ENCODE data around the gene ABTB2.
"Not testable (repeated sequence)": the region's sequence is repeated elsewhere in the genome, so short reads cannot be mapped to it uniquely, and the experiment has no call there.

ABTB2 gene

GRCh38 chr11:34189191-34189590 lies 168.6 kb downstream of the ABTB2 start:
- DNase-seq: no peak
- in situ Hi-C loops (cut with MboI; ENCODE audit: low pct_unique_long_range_greater_than_20kb, low sequenced_read_pairs): no loop called here

DNA sequence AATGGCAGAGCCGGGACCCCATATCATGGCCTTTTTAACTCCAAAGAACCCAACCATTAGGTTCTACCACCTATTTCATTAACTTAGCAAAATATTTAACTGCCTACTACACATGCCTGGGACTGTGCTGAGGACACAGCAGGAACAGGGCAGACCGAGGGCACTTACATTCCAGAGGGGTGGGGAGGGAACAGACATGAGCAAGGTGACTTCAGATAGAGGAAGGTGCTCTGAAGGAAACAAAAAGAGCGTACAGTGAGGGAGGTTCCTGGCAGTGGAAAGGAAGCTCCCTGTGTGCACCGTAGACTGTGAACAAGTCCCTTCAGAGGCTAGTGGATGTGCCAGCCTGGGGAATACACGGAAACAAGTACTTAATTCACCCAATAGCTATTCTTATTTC lies 169.6 kb downstream of the ABTB2 start:
- in situ Hi-C loops (cut with MboI; ENCODE audit: low pct_unique_long_range_greater_than_20kb, low sequenced_read_pairs): no loop called here
- DNase-seq: no peak

DNA sequence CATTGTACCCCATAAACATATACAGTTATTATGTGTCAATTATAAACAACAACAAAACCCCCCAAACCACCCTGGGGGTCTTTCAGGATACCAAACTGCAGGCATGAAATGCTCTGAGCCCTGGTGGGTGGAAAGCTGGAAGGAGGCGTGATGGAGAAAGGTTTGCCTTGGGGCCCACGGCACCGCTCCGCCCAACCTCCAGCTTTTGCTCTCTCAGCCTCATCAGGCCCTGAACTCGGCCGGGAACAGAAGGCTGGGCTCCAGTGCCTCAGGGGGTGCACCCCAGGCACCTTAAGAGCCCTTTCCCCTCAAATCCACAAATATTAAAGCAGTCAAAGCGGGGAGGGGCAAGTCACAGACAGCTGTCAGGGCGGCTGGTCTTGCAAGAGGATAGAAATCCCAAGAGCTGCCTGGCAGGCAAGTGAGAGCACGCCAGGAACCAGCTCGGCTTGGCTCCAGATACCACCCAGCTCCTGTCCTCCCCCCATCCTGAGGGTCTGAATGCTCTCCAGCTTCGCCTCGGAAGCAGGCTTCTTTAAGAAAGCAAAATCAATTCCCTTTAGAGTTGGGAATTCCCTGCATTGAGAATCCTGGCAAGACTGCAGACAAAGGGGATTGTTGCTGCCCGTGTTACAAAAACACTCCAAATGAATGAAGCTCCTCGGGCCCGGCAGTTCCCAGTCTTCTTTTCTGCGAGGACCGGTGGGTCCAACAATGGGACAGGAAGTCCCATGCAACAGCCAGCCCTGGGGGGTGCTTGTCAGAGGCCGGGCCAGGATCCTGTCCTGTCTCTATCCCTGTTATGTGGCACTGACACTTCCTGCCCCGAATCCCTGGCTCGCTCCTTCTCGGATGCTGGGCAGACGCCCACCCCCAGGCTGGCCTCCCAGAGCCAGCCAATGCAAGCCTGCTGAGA lies 171.6 kb downstream of the ABTB2 start:
- no peak for DNase-seq
- in situ Hi-C loops (cut with MboI; ENCODE audit: low pct_unique_long_range_greater_than_20kb, low sequenced_read_pairs): no loop called here

DNA sequence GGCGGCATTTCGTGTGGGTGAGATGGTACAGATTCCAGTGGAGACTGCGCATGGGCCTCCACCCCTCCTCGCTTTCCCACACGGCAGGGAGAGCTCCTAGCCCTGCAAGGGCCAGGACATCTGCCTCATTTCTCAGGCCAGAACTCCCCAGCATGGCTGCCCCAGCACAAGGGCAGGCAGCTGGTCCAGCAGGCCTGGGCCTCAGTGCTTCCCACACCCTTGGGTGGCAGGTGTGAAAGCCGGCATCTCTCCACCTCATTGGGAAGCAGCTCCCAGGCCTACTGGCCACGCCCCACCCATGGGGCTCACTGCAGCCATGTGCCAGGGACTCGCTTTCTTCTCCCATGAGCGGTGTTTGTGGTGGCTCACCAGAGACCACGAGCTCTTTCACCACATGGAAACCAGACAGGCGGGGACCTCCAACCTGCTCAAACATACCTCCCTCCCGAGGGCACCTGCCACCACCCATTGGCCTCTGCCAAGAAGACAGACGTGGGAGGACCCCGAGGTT lies 173.2 kb downstream of the ABTB2 start:
- no peak for DNase-seq
- in situ Hi-C loops (cut with MboI; ENCODE audit: low pct_unique_long_range_greater_than_20kb, low sequenced_read_pairs): no loop called here

DNA sequence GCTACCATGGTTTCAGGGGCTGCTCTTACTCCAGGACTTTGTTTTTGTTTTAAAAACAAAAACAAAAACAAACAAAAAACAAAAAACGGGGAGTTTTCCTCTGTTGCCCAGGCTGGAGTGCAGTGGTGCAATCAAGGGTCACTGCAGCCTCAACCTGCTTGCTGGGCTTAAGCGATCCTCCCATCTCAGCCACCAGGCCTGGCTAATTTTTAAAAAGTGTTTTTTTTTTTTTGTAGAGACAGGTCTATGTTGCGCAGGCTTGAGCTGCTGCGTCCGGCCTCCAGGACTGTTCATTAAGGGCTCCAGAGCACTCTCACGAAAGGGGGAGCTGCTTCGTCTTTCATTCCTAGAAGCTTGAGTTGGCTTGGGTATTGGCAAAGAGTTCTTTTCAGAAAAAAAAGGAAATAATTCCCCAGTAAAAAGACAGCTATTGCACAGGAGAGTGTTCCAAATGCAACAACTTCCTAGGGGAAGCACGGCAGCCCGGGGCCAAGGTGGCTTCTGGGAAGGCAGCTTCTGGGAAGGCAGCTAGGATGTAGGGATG lies 173.9 kb downstream of the ABTB2 start:
- in situ Hi-C loops (cut with MboI; ENCODE audit: low pct_unique_long_range_greater_than_20kb, low sequenced_read_pairs): no loop called here

DNA sequence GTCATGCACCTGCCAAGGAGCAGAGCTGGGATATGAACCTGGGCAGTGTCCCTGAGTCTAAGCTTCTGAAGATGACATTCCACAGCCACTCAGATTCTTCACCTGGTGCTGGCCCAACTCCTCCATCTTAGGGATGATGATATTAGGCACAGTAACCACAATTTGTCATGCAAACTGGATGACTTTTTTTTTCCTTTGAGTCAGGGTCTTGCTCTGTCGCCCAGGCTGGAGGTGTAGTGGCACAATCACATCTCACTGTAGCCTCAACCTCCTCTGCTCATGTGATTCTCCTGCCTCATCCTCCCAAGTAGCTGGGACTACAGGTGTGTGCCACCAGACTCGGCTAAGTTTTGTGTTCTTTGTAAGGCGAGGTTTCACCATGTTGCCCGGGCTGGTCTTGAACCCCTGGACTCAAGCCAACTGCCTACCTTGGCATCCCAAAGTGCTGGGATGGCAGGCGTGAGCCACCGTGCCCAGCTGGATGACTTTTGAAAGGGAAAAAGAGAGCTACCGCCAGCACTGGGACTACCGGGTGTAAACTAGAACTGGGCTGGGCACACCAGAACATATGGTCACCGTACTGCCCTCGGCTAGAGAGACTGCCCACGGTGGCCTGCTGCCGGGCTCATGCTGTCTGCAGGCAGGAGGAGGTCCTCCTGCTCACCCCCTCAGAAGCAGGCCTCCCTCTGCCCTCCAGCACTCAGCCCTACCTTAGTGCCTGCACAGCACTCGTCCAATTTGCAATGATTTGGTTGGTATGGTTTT lies 174.7 kb downstream of the ABTB2 start:
- in situ Hi-C loops (cut with MboI; ENCODE audit: low pct_unique_long_range_greater_than_20kb, low sequenced_read_pairs): no loop called here
- DNase-seq: no peak

More for the DNA sequence above, 173.9 kb downstream of the ABTB2 start:
- no peak for DNase-seq

GRCh38 chr11:34182425-34182824 lies 175.4 kb downstream of the ABTB2 start:
- in situ Hi-C loops (cut with MboI; ENCODE audit: low pct_unique_long_range_greater_than_20kb, low sequenced_read_pairs): no loop called here
- DNase-seq: no peak

DNA sequence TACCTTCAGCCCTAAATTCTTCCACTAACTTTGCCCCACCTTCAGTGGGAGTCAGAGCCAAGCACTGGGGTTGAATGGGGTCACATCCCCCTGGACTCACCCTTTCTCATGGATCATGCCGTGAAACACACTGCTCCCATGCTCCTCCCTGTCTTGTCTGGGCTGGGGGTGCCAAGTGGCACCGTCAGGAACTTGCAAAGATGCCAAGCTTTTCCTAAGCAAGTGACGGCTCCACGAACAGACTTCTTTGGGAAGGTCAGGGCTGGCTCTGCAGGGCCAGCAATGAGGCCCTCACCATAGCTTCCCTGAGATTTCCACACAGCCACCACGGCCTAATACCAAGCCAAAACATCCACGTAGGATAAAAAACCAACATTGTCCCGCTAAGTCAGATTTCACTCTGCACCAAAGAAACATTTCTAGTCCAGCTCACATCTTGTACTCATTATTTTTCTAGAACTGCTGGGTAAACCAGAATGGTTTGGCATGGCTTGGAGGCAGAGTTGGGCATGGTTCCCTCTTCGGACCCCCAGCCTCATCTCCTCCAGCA lies 175.9 kb downstream of the ABTB2 start:
- in situ Hi-C loops (cut with MboI; ENCODE audit: low pct_unique_long_range_greater_than_20kb, low sequenced_read_pairs): no loop called here
- DNase-seq: no peak

DNA sequence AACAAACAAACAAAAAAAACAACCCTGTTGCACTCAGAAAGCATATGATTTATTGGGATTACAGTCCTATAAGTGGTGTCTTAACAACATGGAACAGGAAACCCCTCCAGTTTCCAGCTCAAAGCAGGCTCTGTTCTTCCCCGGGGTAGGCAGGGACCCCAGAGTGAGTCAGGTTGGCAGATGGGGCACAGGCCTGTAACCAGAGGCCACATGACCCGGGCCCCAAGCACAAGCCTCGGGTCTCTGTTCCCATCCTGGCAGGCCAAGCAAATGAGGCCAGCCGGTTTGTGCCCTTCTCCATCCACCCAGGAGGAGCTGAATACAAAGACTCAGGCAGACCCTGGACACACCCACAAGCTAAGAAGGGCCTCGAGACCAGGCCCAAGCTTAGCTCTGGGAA lies 176.6 kb downstream of the ABTB2 start:
- in situ Hi-C loops (cut with MboI; ENCODE audit: low pct_unique_long_range_greater_than_20kb, low sequenced_read_pairs): no loop called here
- no peak for DNase-seq

GRCh38 chr11:34180814-34181165 lies 177.0 kb downstream of the ABTB2 start:
- DNase-seq; in situ Hi-C loops (cut with MboI; ENCODE audit: low pct_unique_long_range_greater_than_20kb, low sequenced_read_pairs): not testable (repeated sequence)

DNA sequence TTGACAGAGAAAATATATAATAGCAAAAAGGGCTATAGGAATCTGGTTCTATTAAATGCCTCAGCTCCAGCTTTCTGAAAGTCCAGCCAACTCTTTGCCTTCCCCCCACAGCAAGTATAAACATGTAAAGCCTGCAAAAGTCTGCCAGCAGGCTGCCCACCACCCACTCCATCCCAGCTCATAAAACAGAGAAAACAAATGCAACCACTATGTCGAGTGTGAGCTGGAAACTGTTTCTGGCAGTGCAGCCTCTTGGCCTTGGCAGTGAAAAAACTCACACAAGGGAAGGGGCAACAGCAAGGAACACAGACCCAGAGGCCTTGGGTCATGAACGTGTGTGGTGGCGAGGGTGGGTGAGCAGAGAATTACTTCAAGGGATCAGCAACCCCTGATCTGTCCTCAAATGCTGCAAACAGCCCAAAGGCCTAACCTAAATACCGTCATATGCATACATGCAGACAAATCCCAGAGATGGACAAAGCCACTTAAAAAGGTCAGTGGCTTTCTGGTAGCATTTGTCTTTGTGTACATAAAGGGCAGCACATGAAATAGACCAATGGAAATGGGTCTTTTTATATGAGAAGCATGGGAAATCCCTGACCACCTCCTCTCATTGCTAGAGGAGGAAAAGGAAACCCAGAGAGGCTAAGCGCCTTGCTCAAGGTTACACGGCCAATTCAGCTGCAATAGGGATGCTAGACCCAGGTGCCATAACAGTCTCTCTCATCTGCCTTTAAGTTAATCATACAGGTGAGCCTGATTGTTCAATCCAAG lies 177.6 kb downstream of the ABTB2 start:
- no peak for DNase-seq
- in situ Hi-C loops (cut with MboI; ENCODE audit: low pct_unique_long_range_greater_than_20kb, low sequenced_read_pairs): no loop called here

DNA sequence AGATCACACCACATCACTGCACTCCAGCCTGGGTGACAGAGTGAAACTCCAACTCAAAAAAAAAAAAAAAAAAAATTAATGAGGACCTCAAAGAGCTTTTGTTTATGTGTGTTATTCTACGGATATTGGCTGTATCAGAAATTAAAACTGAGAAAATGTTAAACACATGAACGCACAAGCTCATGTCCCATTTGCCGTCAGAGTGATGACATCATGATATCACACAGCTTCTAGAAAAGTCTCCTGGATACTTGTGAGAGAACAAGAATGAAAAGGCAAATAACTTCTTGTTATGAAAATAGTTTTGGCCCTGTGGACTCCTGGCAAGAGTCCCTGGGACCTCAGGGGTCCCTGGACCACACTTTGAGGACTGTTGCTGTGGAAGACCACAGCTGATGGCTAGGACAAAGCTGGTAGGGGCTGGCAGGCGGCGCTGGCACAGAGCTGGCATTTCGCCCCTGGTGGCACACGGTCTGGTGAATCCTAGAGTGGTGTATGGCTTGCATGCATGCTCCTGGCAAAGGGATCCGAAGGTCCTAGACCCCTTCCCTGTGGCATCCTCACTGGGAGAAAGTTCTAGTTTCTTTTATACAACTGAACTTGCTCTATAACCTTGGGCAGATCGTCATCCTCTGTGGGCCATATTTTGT lies 178.7 kb downstream of the ABTB2 start:
- in situ Hi-C loops (cut with MboI; ENCODE audit: low pct_unique_long_range_greater_than_20kb, low sequenced_read_pairs): no loop called here
- no peak for DNase-seq

GRCh38 chr11:34178209-34178821 lies 179.5 kb downstream of the ABTB2 start:
- no peak for DNase-seq
- in situ Hi-C loops (cut with MboI; ENCODE audit: low pct_unique_long_range_greater_than_20kb, low sequenced_read_pairs): no loop called here

- in situ Hi-C loops (cut with MboI; ENCODE audit: low pct_unique_long_range_greater_than_20kb, low sequenced_read_pairs): no loop called here
- no peak for DNase-seq
Measured at GRCh38 chr11:34176751-34177209, 181.0 kb downstream of the ABTB2 start.

GRCh38 chr11:34175284-34176019 lies 182.4 kb downstream of the ABTB2 start:
- no peak for DNase-seq
- in situ Hi-C loops (cut with MboI; ENCODE audit: low pct_unique_long_range_greater_than_20kb, low sequenced_read_pairs): no loop called here

DNA sequence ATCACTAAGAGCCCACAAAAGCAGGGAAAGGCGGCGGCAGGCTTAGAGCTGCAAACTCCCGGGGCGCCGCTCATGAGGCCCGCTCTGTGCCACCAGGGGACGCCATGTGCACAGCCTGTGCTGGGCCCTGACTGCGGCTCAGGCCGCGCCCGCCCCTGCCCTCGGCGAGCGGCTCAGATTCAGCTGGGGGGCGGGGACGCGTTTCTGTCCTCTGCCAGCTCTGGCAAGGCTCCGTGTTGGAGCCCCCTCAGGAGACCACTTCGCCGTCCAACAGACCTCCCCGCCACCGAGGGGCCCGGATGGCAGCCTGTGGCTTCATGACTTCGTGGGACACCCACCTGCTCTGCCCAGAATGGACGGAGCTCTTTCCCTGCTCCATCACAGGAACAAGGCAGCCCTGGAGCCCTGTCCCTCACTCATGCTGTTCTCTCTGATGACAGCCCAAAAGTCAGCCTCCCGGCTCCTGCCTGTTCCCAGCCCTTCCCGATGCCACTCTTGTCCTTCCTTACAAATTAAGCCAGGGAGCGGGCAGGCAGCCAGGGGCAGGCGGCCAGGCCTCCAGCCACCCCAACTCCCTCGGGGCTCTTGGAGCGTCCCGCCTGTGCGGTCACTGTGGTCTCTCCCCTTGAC lies 183.3 kb downstream of the ABTB2 start:
- peak; percentile 78 for DNase-seq
- in situ Hi-C loops (cut with MboI; ENCODE audit: low pct_unique_long_range_greater_than_20kb, low sequenced_read_pairs): loop anchor here (25.0 kb wide), 3 partner anchors 188 to 713 kb away; partner anchors contain the start of gene ABTB2

DNA sequence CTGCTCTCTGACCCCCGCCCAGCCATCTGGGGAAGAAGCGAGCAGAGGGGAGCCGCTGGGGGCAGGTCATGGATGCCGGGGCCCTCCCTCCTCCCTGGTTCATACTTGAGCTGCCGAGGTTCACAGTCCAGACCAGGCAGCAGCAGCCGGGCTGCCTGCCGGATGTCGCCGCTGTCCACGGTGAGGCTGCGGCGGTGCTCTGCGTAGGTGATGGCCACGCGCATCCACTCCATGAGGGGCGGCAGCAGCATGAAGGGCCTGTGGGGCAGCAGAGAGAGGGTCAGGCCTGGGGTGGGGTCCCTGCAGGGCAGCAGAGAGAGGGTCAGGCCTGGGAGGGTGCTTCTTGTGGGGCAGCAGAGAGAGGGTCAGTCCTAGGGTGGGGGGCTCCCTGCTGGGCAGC lies 184.8 kb downstream of the ABTB2 start:
- in situ Hi-C loops (cut with MboI; ENCODE audit: low pct_unique_long_range_greater_than_20kb, low sequenced_read_pairs): loop anchor here (25.0 kb wide), 3 partner anchors 189 to 714 kb away; partner anchors contain the start of gene ABTB2
- no peak for DNase-seq
